ENCODE results near the gene ZFYVE21. TPM values are rescaled to one million over a fixed set of nuclear protein-coding genes. Genes with fewer than 3 reads are reported as not detected.

Gene ZFYVE21
- total RNA-seq, 1 experiment from 2014 or later = 36.2 TPM

- DNase-seq (ENCODE audit: low read depth) = no peak
Observed at GRCh38 chr14:103705504-103706284, 9.9 kb upstream of the ZFYVE21 start.

- no peak for DNase-seq (ENCODE audit: low read depth)
Observed at GRCh38 chr14:103706551-103707328, 8.9 kb upstream of the ZFYVE21 start.

GRCh38 chr14:103707329-103708263 lies 8.0 kb upstream of the ZFYVE21 start:
- DNase-seq (ENCODE audit: low read depth) = no peak

- DNase-seq (ENCODE audit: low read depth) = no peak
Observed at GRCh38 chr14:103708750-103709187, 6.8 kb upstream of the ZFYVE21 start.

- no peak for DNase-seq (ENCODE audit: low read depth)
Observed at GRCh38 chr14:103709814-103710213, 5.8 kb upstream of the ZFYVE21 start.

- no peak for DNase-seq (ENCODE audit: low read depth)
Observed at GRCh38 chr14:103710771-103711377, 4.7 kb upstream of the ZFYVE21 start.

- no peak for DNase-seq (ENCODE audit: low read depth)
Observed at GRCh38 chr14:103711516-103712431, 3.8 kb upstream of the ZFYVE21 start.

GRCh38 chr14:103712633-103713247 lies 2.9 kb upstream of the ZFYVE21 start:
- DNase-seq (ENCODE audit: low read depth) = no peak

GRCh38 chr14:103713304-103714062 lies 2.1 kb upstream of the ZFYVE21 start:
- DNase-seq (ENCODE audit: low read depth) = no peak

- no peak for DNase-seq (ENCODE audit: low read depth)
Observed at GRCh38 chr14:103714063-103714724, 1.4 kb upstream of the ZFYVE21 start.

GRCh38 chr14:103716091-103716801 lies 636 bp downstream of the ZFYVE21 start:
- no peak for DNase-seq (ENCODE audit: low read depth)

GRCh38 chr14:103716899-103717411 lies 1.3 kb downstream of the ZFYVE21 start:
- no peak for DNase-seq (ENCODE audit: low read depth)

GRCh38 chr14:103718572-103718971 lies 3.0 kb downstream of the ZFYVE21 start:
- DNase-seq (ENCODE audit: low read depth) = no peak

- peak; percentile 31 for DNase-seq (ENCODE audit: low read depth)
Observed at GRCh38 chr14:103719751-103720150, 4.1 kb downstream of the ZFYVE21 start.

- DNase-seq (ENCODE audit: low read depth) = peak; percentile 45
Observed at GRCh38 chr14:103721334-103722120, 5.9 kb downstream of the ZFYVE21 start.

GRCh38 chr14:103723748-103724081 lies 8.1 kb downstream of the ZFYVE21 start:
- no peak for DNase-seq (ENCODE audit: low read depth)

GRCh38 chr14:103724116-103724515 lies 8.5 kb downstream of the ZFYVE21 start:
- DNase-seq (ENCODE audit: low read depth) = no peak

Data from LHCN-M2 (cell line).